AG09319 (cell line): ENCODE results near the gene RGL1.
A peak's percentile ranks its signal among the peaks of the same experiment; 100 is the strongest.

ENCODE experiments used
- DNase-seq: peaks from one replicate; pipeline ENCODE4 v3.0.0-alpha.2; 2010; ENCODE audit warnings: low read depth; ENCODE audit errors: extremely low read depth
- TF ChIP-seq, protein P1 (sequence below): IDR thresholded peaks from 2 replicates; pipeline ENCODE4 v1.5.1; 2011; ENCODE audit warnings: low read depth, mild to moderate bottlenecking, inconsistent platforms, low read length, moderate library complexity

The RGL1 gene

GRCh38 chr1:183936791-183937190, 131.9 kb downstream of the RGL1 start:
- no peak for DNase-seq
- TF ChIP-seq, protein P1, sequence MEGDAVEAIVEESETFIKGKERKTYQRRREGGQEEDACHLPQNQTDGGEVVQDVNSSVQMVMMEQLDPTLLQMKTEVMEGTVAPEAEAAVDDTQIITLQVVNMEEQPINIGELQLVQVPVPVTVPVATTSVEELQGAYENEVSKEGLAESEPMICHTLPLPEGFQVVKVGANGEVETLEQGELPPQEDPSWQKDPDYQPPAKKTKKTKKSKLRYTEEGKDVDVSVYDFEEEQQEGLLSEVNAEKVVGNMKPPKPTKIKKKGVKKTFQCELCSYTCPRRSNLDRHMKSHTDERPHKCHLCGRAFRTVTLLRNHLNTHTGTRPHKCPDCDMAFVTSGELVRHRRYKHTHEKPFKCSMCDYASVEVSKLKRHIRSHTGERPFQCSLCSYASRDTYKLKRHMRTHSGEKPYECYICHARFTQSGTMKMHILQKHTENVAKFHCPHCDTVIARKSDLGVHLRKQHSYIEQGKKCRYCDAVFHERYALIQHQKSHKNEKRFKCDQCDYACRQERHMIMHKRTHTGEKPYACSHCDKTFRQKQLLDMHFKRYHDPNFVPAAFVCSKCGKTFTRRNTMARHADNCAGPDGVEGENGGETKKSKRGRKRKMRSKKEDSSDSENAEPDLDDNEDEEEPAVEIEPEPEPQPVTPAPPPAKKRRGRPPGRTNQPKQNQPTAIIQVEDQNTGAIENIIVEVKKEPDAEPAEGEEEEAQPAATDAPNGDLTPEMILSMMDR, result no peak

DNA sequence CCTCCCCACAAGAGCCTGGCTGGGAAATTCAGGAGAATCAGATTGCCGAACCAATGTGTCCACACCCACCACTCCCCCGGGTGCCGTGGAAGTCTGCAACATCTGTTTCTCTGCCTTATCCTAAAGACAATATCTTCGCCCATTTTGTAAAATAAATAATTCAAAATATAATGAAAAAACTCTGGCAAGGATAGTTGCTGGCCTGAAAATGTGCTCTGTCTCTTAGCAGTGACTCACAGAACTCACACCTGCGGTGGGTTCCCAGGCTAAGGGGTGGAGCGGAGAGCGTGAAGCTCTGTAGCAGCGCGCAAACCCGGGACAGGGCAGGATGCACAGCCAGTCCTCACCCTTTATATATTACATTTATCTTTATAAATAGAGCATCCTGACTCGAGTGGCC, 132.7 kb downstream of the RGL1 start:
- TF ChIP-seq, protein P1, result no peak
- DNase-seq, result no peak

DNA sequence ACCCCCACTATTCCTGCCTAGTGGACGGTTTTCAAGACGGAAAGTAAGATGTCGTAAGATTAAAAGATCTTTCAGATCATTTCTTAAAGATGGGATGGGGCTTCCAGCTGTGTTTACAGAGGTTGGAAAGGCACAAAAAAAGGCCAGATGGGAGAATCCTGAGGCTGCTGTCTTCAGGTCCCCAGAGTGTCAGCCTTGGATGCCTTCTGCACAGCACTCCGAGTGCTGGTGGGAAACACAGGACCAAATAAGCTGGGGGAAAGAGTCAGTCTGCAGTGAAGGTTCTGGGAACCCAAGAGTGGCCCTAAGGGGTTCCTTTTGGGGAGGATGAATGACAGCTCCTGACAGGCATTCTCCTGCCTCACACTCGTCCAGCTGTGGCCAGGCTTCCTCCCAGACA, 136.1 kb downstream of the RGL1 start:
- TF ChIP-seq, protein P1, result no peak
- DNase-seq, result no peak

DNA sequence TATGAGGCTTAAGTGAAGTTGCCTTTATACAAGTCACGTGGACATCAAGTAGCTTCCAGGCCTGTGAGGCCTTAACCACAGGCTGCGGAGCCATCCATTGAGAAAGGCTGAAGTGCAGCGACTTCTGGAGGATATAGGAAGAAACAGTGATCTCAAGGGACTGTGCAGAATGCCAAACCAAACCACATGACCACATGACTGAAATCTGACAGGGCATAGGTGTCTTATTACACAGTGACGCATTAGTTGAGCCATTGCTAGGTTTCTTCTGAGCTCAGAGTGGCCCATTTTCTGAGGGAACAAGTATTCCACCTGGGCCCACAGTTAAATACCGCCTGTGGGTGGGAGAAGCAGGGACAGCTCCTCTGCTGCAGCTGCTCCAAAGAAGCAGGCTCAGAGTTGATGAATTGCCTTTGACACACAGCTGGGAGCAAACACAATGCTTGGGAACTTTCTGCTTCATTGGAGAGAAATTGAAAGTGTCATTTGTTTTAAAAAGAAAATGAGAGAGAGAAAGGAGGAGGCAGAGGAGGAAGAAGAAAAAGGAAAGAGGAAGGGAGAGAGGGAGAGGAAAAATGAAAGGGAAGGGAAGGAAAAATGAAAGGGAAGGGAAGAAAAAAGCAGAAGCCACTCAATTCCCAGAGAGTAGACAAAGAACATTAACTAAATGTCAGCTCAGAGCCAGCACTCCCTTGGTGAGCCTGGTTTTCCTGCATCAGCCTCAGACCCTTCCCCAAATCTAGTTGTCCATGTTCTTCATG, 138.2 kb downstream of the RGL1 start:
- DNase-seq, result peak; percentile 83
- TF ChIP-seq, protein P1, result peak; percentile 25

- no peak for DNase-seq
- TF ChIP-seq, protein P1, result no peak
Observed at GRCh38 chr1:183945428-183946319, 140.8 kb downstream of the RGL1 start.

- TF ChIP-seq, protein P1, result no peak
- DNase-seq, result no peak
Observed at GRCh38 chr1:183946320-183946613, 141.3 kb downstream of the RGL1 start.

- DNase-seq, result no peak
- TF ChIP-seq, protein P1, result no peak
Observed at GRCh38 chr1:183947988-183948387, 143.1 kb downstream of the RGL1 start.
